Neural progenitor cell (in vitro differentiated cells): Measurements from ENCODE around the gene CFAP61.

Source experiments
- EZH2 ChIP-seq: fragments of 200-600 bp; sonication (generic); IDR thresholded peaks from 2 replicates; pipeline ENCODE4 v1.6.1; 2017; ENCODE audit warnings: antibody characterized with exemption, mild to moderate bottlenecking, moderate library complexity
- TF ChIP-seq, protein P1 (sequence below): fragments of 200-600 bp; sonication (generic); IDR thresholded peaks from 2 replicates; pipeline ENCODE4 v1.5.1; 2017; ENCODE audit warnings: antibody characterized with exemption, mild to moderate bottlenecking

DNA sequence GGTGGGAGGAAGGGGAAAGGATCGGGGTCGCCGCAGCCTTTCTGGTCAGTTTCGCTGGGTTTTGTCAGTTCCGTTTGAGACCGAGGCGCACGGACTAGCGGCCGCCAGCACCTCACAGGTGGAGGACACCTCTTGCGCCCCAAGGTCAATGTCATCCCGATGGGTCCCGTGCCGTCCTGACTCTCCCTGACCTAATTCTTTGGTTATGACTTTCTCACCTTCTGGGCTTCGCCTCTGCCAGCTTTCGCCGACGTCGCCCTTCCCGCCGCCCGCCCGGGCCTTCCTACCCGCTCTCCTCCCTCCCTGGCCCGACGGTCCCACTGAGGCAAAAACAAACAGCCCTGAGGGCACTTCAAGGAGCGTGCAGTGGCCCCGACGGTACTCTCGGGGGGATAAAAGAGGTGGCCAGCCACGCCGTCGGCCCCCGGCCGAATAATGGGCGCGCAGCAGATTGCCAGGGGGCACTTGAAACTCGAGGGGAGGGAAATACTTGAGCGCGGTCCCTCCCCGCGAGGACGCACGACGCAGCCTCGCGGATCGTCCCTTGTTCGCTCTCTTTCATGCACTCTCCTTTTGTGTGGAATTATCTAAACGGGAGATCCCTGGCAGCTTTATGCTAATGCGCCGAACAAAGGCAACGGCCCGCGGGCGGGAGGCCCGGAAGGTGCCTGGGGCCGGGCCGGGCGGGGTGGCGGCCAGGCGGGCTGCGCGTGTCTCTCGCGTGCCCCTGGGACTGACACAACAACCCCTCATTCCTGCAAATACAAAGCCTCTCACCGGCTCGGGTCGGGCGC is 311.7 kb downstream of the CFAP61 start:
- TF ChIP-seq, protein P1, sequence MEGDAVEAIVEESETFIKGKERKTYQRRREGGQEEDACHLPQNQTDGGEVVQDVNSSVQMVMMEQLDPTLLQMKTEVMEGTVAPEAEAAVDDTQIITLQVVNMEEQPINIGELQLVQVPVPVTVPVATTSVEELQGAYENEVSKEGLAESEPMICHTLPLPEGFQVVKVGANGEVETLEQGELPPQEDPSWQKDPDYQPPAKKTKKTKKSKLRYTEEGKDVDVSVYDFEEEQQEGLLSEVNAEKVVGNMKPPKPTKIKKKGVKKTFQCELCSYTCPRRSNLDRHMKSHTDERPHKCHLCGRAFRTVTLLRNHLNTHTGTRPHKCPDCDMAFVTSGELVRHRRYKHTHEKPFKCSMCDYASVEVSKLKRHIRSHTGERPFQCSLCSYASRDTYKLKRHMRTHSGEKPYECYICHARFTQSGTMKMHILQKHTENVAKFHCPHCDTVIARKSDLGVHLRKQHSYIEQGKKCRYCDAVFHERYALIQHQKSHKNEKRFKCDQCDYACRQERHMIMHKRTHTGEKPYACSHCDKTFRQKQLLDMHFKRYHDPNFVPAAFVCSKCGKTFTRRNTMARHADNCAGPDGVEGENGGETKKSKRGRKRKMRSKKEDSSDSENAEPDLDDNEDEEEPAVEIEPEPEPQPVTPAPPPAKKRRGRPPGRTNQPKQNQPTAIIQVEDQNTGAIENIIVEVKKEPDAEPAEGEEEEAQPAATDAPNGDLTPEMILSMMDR = no peak
- no peak for TF ChIP-seq EZH2
